IMR-90 (cell line): Measurements from ENCODE around the gene SAMSN1. TPM values are rescaled to one million over a fixed set of nuclear protein-coding genes. Genes with fewer than 3 reads are reported as not detected.

Source experiments
- ATAC-seq: fragments of 200-7000 bp; cut with Tn5 transposase; 2 replicates; pipeline ENCODE4 v1.9.1; 2020; ENCODE audit warnings: low read depth, mild to moderate bottlenecking, moderate library complexity
- BruUV-seq: library from RNA; stranded (reverse); fragments of 400-500 nt; replicated peaks from 2 replicates; lab custom pipeline; 2021; lab: Mats Ljungman, UMichigan
- CTCF ChIA-PET: fragments of 300-600 bp; formaldehyde crosslinking; extraction: SDS; loops from one replicate; lab custom pipeline; 2021; ENCODE audit warnings: antibody characterized with exemption; lab: Yijun Ruan, JAX
- POLR2A ChIA-PET: fragments of 300-600 bp; sonication (Branson Sonifier 250); formaldehyde crosslinking; loops from one replicate; lab custom pipeline; 2022; ENCODE audit warnings: antibody characterized with exemption; ENCODE audit not compliant: unreplicated experiment; lab: Charles Lee
- DNase-seq: peaks from one replicate; pipeline ENCODE4 v3.0.0; 2013
- H2AFZ ChIP-seq: replicated peaks from 2 replicates; pipeline ENCODE3; 2013; ENCODE audit warnings: low read length, mild to moderate bottlenecking; ENCODE audit not compliant: poor library complexity
- H2AK5ac ChIP-seq: 2 replicates; pipeline ENCODE4 v1.6.1; 2013; ENCODE audit warnings: low read depth, low read length, inconsistent platforms
- H2AK9ac ChIP-seq: replicated peaks from 2 replicates; pipeline ENCODE3; 2013; ENCODE audit warnings: mild to moderate bottlenecking, low read depth, low read length, moderate library complexity; ENCODE audit not compliant: poor library complexity
- H2BK120ac ChIP-seq: 2 replicates; pipeline ENCODE4 v1.6.1; 2013; ENCODE audit warnings: low read depth, low read length, inconsistent platforms
- H2BK15ac ChIP-seq: 3 replicates; pipeline ENCODE4 v1.6.1; 2013; ENCODE audit warnings: low read depth, low read length, inconsistent platforms
- H2BK20ac ChIP-seq: 2 replicates; pipeline ENCODE4 v1.6.1; 2013; ENCODE audit warnings: low read depth, mild to moderate bottlenecking, inconsistent platforms, low read length, moderate library complexity
- H2BK5ac ChIP-seq: 2 replicates; pipeline ENCODE4 v1.6.1; 2013; ENCODE audit warnings: mild to moderate bottlenecking, low read depth, low read length, inconsistent platforms; ENCODE audit not compliant: poor library complexity, severe bottlenecking
- H3K14ac ChIP-seq: replicated peaks from 2 replicates; pipeline ENCODE4 v1.6.1; 2013; ENCODE audit warnings: low read depth, low read length, inconsistent platforms
- H3K18ac ChIP-seq: 2 replicates; pipeline ENCODE4 v1.6.1; 2013; ENCODE audit warnings: low read depth, low read length, control low read depth
- H3K23ac ChIP-seq: 2 replicates; pipeline ENCODE4 v1.6.1; 2013; ENCODE audit warnings: low read depth, low read length, inconsistent platforms
- H3K27ac ChIP-seq: 2 replicates; pipeline ENCODE4 v1.5.1; 2013; ENCODE audit warnings: mild to moderate bottlenecking, control low read depth, low read length; ENCODE audit not compliant: insufficient read depth
- H3K27me3 ChIP-seq: 2 replicates; pipeline ENCODE4 v1.6.1; 2013; ENCODE audit warnings: low read length; ENCODE audit not compliant: control insufficient read depth, insufficient read depth
- H3K36me3 ChIP-seq: 2 replicates; pipeline ENCODE4 v1.6.1; 2013; ENCODE audit warnings: low read length, mixed read lengths; ENCODE audit not compliant: control insufficient read depth, insufficient read depth
- H3K4ac ChIP-seq: 2 replicates; pipeline ENCODE4 v1.6.1; 2013; ENCODE audit warnings: low read depth, low read length, inconsistent platforms
- H3K4me1 ChIP-seq: 2 replicates; pipeline ENCODE4 v1.6.1; 2013; ENCODE audit warnings: low read length, mixed read lengths; ENCODE audit not compliant: control insufficient read depth, insufficient read depth
- H3K4me2 ChIP-seq: 2 replicates; pipeline ENCODE4 v1.6.1; 2013; ENCODE audit warnings: low read depth, mild to moderate bottlenecking, control low read depth, low read length, moderate library complexity
- H3K4me3 ChIP-seq: 2 replicates; pipeline ENCODE4 v1.5.1; 2013; ENCODE audit warnings: low read depth, mild to moderate bottlenecking, control low read depth, low read length, moderate library complexity; ENCODE audit not compliant: insufficient read depth
- H3K56ac ChIP-seq: 2 replicates; pipeline ENCODE4 v1.6.1; 2013; ENCODE audit warnings: low read length, inconsistent platforms; ENCODE audit not compliant: insufficient read depth; ENCODE audit errors: extremely low read depth
- H3K79me1 ChIP-seq, 2 experiments: 2 replicates each; pipeline ENCODE4 v1.6.1; 2013; ENCODE audit warnings: low read length in 2 of 2, inconsistent platforms in 1 of 2, low read depth in 1 of 2
- H3K9ac ChIP-seq: 2 replicates; pipeline ENCODE4 v1.6.1; 2013; ENCODE audit warnings: low read depth, low read length, control low read depth
- H3K9me1 ChIP-seq: 2 replicates; pipeline ENCODE4 v1.6.1; 2013; ENCODE audit warnings: low read length, inconsistent platforms; ENCODE audit not compliant: insufficient read depth
- H3K9me3 ChIP-seq: 2 replicates; pipeline ENCODE4 v1.6.1; 2013; ENCODE audit warnings: low read length; ENCODE audit not compliant: control insufficient read depth, insufficient read depth
- H4K20me1 ChIP-seq: 2 replicates; pipeline ENCODE4 v1.6.1; 2013; ENCODE audit warnings: low read length, inconsistent platforms; ENCODE audit not compliant: insufficient read depth
- H4K5ac ChIP-seq: 2 replicates; pipeline ENCODE4 v1.6.1; 2013; ENCODE audit warnings: mild to moderate bottlenecking, low read depth, low read length, control low read depth
- H4K8ac ChIP-seq, 2 experiments: 2 replicates each; pipeline ENCODE4 v1.6.1; 2013; ENCODE audit warnings: low read depth in 2 of 2, low read length in 2 of 2, control low read depth in 1 of 2, inconsistent platforms in 1 of 2
- H4K91ac ChIP-seq: 2 replicates; pipeline ENCODE4 v1.6.1; 2013; ENCODE audit warnings: low read depth, low read length, inconsistent platforms; ENCODE audit not compliant: insufficient read depth
- BHLHE40 ChIP-seq: fragments of 150-350 bp; IDR thresholded peaks from 2 replicates; pipeline ENCODE4 v1.6.1; 2016; ENCODE audit warnings: mild to moderate bottlenecking, low read depth, low read length
- FOS ChIP-seq: fragments of 150-350 bp; IDR thresholded peaks from 2 replicates; pipeline ENCODE4 v1.6.1; 2016; ENCODE audit warnings: low read depth, low read length
- MXI1 ChIP-seq: IDR thresholded peaks from 2 replicates; pipeline ENCODE4 v1.6.1; 2012; ENCODE audit warnings: low read depth, mild to moderate bottlenecking, low read length, moderate library complexity, borderline replicate concordance
- SMC3 ChIP-seq: fragments of 150-350 bp; IDR thresholded peaks from 2 replicates; pipeline ENCODE4 v1.6.1; 2016; ENCODE audit warnings: low read depth, mild to moderate bottlenecking, antibody characterized with exemption, low read length, moderate library complexity
- WGBS, 2 experiments: methylation state at CpG; one replicate each; pipeline versions ENCODE4 v1.1.5 to v1.1.7; 2013; ENCODE audit warnings: missing lambda C conversion rate in 2 of 2; ENCODE audit not compliant: insufficient read length in 1 of 2; ENCODE audit errors: extremely low coverage in 2 of 2; 5-methylcytosine and 5-hydroxymethylcytosine counted together
- dilution Hi-C: fragments of 300-500 bp; cut with HindIII; formaldehyde crosslinking; loops from one replicate; pipeline ENCODE4 v1.14.3; 2018; ENCODE audit warnings: low sequenced_read_pairs; ENCODE audit not compliant: unreplicated experiment
- in situ Hi-C: fragments of 300-500 bp; cut with MboI; formaldehyde crosslinking; loops from 3 replicates; pipeline ENCODE4 v1.14.3; 2019; ENCODE audit warnings: low sequenced_read_pairs, inconsistent platforms, mixed read lengths
- intact Hi-C: fragments of 100-400 bp; cut with micrococcal nuclease; formaldehyde crosslinking; loops from 2 replicates; pipeline ENCODE4 v1.10.0; 2022
- polyA plus RNA-seq, 3 experiments: library from polyadenylated mRNA; depleted of rRNA; stranded (reverse); fragments of >200 nt; gene quantifications; 2 replicates each; pipeline ENCODE4 v1.2.3, GENCODE V29; 2012; ENCODE audit warnings: low replicate concordance in 1 of 3
- total RNA-seq: library from RNA; depleted of rRNA; stranded (reverse); fragments of >200 nt; gene quantifications from 2 replicates; pipeline ENCODE4 v1.2.3, GENCODE V29; 2012
- TF ChIP-seq, protein P1 (sequence below): conservative IDR thresholded peaks from 2 replicates; pipeline ENCODE4 v1.5.1; 2012; ENCODE audit warnings: mild to moderate bottlenecking, low read depth, low read length, improper control_type of control experiment

Gene SAMSN1
- total and polyA plus RNA-seq, 2 of the 4 experiments (the other 2 are of a cell fraction) = not detected

DNA sequence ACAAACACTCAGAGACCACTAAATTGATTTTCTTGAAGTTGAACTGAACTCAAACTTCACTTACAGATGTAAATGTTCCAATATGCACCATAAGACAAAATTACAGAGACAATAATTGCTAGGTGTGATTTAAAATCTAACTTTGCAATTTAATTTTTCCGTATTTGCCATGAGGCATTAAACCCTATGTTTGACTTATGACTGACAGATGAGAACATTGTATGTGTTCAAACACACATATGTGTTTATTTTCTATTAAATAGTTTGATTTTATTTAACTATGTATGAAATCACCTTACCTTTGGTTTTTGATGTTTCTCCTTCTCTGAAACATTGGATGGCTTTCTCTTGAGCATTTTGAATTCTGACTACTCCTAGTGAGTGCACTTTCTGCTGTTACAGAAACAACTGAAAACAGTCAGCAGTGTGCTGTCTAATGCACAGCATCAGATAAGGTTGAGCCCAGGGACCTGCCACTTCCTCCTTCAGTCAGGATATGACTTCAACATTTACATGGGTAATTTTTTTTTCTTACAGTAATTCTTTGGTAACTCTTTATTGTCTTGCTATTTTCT lies at the start of gene SAMSN1 (continued):
- TF ChIP-seq BHLHE40 = no peak

DNA sequence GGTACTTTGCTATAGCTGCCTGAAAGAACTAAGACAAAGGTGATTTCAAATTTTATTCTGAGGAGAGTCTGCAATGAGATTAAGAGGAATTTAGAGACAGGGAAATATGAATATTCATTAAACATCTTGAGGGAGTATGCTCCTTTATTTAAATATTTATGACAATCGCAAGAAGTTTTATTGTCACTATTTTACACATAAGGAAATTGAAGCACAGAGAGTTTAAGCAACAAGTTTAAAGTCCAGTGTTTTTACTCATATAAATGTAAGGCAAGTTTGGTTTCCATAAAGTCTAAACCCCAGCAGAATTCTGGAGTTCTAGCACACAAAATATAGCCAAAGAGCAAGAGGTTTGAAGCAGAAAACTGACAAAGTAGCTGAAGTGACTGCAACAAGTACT lies 49.3 kb upstream of the SAMSN1 start:
- Histone ChIP-seq H3K27me3 (no peaks in the 10 kb centered on the region), H3K9me1 (no peaks in the 10 kb centered on the region), H4K5ac (no peak overlapping the region), H3K4ac (no peak overlapping the region), H2AFZ (no peak overlapping the region), H3K4me3 (no peak overlapping the region), H3K4me1 (no peaks in the 10 kb centered on the region), H3K4me2 (no peak overlapping the region), H2BK120ac (no peak overlapping the region), H2AK5ac (no peak overlapping the region), H4K8ac (no peak overlapping the region), H2BK20ac (no peak overlapping the region), H3K9me3 (peaks cover 2% of the 10 kb centered on the region; the same call in 1 of the 2 replicates), H4K91ac (no peak overlapping the region), H3K9ac (no peak overlapping the region), H3K56ac (no peak overlapping the region), H3K14ac (no peak overlapping the region), H4K20me1 (no peaks in the 10 kb centered on the region), H3K18ac (no peak overlapping the region), H3K36me3 (no peaks in the 10 kb centered on the region), H2BK15ac (no peak overlapping the region), H3K79me1 (no peaks in the 10 kb centered on the region), H2AK9ac (no peak overlapping the region), H3K27ac (no peak overlapping the region), H2BK5ac (no peak overlapping the region), H3K23ac (no peak overlapping the region)
- dilution Hi-C loops = no loop called here
- POLR2A ChIA-PET = no interaction called here
- TF ChIP-seq FOS = no peak
- TF ChIP-seq MXI1 = no peak
- no peak for TF ChIP-seq SMC3
- TF ChIP-seq, protein P1, sequence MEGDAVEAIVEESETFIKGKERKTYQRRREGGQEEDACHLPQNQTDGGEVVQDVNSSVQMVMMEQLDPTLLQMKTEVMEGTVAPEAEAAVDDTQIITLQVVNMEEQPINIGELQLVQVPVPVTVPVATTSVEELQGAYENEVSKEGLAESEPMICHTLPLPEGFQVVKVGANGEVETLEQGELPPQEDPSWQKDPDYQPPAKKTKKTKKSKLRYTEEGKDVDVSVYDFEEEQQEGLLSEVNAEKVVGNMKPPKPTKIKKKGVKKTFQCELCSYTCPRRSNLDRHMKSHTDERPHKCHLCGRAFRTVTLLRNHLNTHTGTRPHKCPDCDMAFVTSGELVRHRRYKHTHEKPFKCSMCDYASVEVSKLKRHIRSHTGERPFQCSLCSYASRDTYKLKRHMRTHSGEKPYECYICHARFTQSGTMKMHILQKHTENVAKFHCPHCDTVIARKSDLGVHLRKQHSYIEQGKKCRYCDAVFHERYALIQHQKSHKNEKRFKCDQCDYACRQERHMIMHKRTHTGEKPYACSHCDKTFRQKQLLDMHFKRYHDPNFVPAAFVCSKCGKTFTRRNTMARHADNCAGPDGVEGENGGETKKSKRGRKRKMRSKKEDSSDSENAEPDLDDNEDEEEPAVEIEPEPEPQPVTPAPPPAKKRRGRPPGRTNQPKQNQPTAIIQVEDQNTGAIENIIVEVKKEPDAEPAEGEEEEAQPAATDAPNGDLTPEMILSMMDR = no peak
- BruUV-seq = no TSS peak
- DNase-seq (no peak), ATAC-seq (no peak)
- intact Hi-C loops = no loop called here
- in situ Hi-C loops = no loop called here
- CTCF ChIA-PET = no interaction called here
- WGBS, 2 experiments = no CpG with 5 or more reads among the region's 1 CpG
